GM12873 (cell line): ENCODE measurements around the gene DPPA5.

Experiments used
- TF ChIP-seq, protein P1 (sequence below): IDR thresholded peaks from 2 replicates; pipeline ENCODE4 v1.5.1; 2012; ENCODE audit warnings: low read depth, mild to moderate bottlenecking, moderate library complexity, low read length, control low read depth; ENCODE audit not compliant: insufficient read depth; ENCODE audit errors: missing control alignments

The DPPA5 gene

DNA sequence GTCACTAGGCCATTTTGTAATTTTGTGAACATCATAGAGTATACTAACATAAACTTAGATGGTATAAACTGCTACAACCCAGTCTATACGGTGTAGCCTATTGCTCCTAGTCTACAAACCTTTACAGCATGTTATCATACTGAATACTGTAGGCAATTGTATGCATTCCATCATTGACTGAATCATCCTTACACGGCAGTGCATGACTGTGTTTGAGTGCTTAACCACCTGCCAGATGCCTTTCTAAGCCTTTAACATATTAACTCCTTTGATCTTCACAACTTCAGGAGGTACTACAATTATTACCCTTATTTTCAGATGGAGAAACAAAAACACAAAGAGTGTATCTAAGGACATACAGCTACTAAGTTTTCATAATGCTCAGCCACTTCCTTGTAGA is 14.0 kb downstream of the DPPA5 start:
- TF ChIP-seq, protein P1, sequence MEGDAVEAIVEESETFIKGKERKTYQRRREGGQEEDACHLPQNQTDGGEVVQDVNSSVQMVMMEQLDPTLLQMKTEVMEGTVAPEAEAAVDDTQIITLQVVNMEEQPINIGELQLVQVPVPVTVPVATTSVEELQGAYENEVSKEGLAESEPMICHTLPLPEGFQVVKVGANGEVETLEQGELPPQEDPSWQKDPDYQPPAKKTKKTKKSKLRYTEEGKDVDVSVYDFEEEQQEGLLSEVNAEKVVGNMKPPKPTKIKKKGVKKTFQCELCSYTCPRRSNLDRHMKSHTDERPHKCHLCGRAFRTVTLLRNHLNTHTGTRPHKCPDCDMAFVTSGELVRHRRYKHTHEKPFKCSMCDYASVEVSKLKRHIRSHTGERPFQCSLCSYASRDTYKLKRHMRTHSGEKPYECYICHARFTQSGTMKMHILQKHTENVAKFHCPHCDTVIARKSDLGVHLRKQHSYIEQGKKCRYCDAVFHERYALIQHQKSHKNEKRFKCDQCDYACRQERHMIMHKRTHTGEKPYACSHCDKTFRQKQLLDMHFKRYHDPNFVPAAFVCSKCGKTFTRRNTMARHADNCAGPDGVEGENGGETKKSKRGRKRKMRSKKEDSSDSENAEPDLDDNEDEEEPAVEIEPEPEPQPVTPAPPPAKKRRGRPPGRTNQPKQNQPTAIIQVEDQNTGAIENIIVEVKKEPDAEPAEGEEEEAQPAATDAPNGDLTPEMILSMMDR, result no peak

DNA sequence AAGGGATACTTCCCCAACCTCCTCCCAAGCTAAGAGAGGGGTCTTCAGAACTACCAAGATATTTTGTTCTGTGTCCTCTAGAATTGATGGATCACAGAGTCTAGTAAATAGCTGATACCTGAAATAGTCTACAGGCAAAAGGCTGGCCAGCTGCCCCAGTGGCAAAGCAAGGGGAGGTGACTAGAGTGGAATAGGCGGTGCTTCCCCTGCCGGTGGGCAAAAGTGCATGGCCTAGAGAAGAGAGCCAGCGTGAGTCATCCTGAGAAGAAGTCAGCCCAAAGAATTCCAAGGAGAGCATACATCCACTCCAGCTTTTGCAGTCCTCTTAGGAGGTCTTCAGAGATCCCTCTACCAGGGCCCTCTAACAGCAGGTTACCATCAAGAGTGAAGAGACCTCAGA is 14.7 kb downstream of the DPPA5 start:
- TF ChIP-seq, protein P1, result no peak

DNA sequence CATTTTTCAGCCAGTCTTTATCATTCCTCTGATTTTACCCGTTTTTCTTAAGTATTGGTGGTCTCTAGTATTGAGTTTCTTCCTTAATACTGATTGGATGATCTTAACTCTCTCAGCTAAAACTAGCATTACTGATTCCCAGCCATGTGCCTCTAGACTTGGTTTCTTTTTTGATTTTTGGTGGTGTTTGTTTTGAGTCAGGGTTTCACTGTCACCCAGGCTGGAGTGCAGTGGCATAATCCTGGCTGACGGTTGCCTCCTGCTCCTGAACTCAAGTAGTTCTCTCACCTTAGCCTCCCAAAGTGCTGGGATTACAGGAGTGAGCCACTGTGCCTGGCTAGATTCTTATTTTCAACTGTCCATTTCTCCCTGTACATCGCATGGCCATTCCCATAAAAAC is 24.9 kb downstream of the DPPA5 start:
- TF ChIP-seq, protein P1, result no peak

DNA sequence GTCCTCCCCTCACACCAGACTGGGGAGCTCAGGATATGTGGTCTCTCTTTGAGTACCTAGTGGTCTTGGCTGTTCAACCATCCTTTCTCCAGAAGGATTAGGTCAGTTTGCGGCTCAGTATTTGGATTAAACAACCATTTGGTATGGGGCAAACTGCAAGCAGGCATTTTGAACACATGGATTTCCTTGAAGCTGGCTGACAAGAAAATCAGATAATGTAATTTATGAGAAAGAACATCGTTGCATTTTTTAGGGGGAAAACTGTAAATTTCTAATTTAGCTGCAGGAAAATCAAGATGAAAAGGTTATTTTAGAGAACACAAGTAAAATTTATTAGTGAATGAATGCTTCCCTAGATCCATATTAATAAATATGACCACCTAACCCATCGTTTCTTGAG is 25.3 kb downstream of the DPPA5 start:
- TF ChIP-seq, protein P1, result no peak

DNA sequence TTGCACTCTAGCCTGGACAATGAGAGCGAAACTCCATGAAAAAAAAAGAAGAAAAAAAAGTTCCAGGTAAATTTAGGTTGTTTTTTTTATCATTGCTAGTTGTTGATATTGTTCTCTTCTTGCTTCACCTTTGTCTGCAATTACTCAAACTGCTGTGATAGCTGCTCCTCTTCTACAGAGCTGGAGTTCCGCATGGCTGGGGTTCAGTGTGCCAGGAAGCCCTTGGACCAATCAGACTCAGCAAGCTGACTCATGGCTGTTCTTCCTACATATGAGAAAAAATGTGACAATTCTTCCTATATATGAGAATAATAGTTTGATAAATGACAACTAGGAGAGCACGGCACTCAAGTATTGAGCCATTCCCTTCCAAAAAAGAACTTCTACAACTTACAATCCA is 28.4 kb downstream of the DPPA5 start:
- TF ChIP-seq, protein P1, result no peak

DNA sequence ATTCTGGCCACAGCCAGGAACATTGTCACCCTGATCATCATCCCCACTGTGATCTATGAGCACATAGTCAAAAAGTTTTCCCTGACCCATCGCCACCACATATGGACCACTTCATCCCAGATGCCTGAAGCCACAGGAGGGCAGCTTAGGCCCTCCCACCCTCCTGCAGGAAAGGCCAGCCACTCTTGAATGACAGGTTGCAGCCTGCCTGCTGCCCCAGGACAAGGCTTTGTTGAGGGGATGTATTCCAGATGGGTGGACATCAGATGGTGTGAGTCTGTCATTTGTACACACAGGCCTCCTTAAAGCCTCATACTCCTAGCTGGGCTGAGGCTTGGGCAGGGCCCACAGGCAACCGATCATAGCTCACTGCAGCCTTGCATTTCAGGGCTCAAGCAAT is 30.8 kb downstream of the DPPA5 start:
- TF ChIP-seq, protein P1, result no peak

DNA sequence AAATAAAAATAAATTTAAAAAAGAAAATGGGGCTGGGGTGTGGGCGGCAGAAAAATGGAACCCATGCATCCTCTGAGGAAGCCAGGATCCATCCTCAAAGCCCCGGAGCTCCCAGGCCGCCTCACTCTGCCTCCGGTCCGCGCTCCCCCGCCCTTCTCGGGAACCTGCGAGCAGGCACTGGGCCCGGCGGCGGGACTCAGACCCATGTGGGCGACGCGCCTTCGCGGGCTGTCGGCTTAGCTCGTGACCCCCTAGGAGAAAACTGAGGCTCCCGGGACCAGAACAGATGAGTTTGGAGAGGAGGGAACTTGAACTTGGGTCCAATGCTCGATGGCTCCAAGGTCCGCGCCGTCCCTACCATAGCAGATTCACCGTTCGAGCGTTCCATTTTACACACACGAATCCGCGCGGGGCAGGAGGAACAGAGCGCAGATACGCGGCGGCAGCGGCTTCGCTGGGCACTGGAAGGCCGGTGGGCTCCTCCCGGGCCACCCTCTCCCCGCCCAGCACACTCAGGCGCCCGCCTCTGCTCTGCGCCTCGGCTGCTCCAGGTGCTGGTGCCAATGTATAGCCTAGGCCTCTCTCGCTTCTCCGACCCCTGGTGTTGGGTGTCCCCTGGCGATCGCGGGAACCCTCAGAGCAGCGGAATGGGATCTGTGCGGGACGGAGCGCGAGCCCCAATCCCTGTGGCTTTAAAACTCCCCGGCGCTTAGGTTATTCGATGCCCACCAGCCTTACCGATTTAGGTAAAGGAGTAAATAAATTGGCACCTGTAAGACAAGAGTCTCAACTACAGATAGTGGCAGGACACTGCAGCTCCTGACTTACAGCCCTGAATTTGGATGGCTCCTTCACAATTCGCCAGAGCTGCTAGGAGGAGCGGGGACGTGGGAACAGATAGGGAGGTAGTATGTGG is 39.2 kb downstream of the DPPA5 start:
- TF ChIP-seq, protein P1, result no peak
